Measurements from ENCODE around the gene BACE2. TPM values are rescaled to one million over a fixed set of nuclear protein-coding genes. Genes with fewer than 3 reads are reported as not detected.
A peak's percentile ranks its signal among the peaks of the same experiment; 100 is the strongest.

Gene BACE2
- total RNA-seq, 1 donor from 2014 or later = 16.8 TPM

- Mint-ChIP-seq H3K4me3 (ENCODE audit: unreplicated experiment) (no peak overlapping the region), H3K4me1 (ENCODE audit: low read depth, unreplicated experiment) (no peaks in the 10 kb centered on the region), H3K27me3 (ENCODE audit: low read depth, unreplicated experiment) (no peaks in the 10 kb centered on the region), H3K9me3 (ENCODE audit: unreplicated experiment) (peaks cover 4% of the 10 kb centered on the region), H3K36me3 (ENCODE audit: low read depth, unreplicated experiment) (peaks cover 7% of the 10 kb centered on the region), H3K27ac (ENCODE audit: unreplicated experiment) (no peak overlapping the region)
- peaks cover 3% of the 10 kb centered on the region for H3K36me3 ChIP-seq (ENCODE audit: insufficient read depth, low read length)
- H3K79me2 ChIP-seq (ENCODE audit: insufficient read depth, low read length) = no peaks in the 10 kb centered on the region
- H3K27ac ChIP-seq (ENCODE audit: low read depth, low read length) = no peak overlapping the region
- no peak overlapping the region for H3K9ac ChIP-seq (ENCODE audit: low read length)
- no peaks in the 10 kb centered on the region for H4K20me1 ChIP-seq (ENCODE audit: insufficient read depth, low read length)
- DNase-seq (ENCODE audit: low read depth) (no peak), FAIRE-seq (no peak)
- H3K4me3 ChIP-seq (ENCODE audit: insufficient read depth, low read depth, low read length) = no peak overlapping the region
- no peaks in the 10 kb centered on the region for H3K9me3 ChIP-seq (ENCODE audit: insufficient read depth, low read depth, low read length)
- no peaks in the 10 kb centered on the region for H3K27me3 ChIP-seq (ENCODE audit: insufficient read depth, low read length)
- no peaks in the 10 kb centered on the region for H3K4me1 ChIP-seq (ENCODE audit: insufficient read depth, low read length)
- TF ChIP-seq EZH2 (IDR thresholded peaks at IDR 0.05; ENCODE audit: insufficient read depth, low read length) = no peak
- no peak for TF ChIP-seq CTCF (IDR thresholded peaks at IDR 0.05; ENCODE audit: insufficient read depth, low read depth, low read length)
- no peak overlapping the region for H3K4me2 ChIP-seq (ENCODE audit: low read length)
- H2AFZ ChIP-seq (ENCODE audit: low read depth, low read length) = no peak overlapping the region
Measured at GRCh38 chr21:41269535-41269934, 101.6 kb downstream of the BACE2 start.

GRCh38 chr21:41277196-41277595 lies 109.2 kb downstream of the BACE2 start:
- Mint-ChIP-seq H3K4me1 (ENCODE audit: low read depth, unreplicated experiment) (no peaks in the 10 kb centered on the region), H3K27me3 (ENCODE audit: low read depth, unreplicated experiment) (peaks cover 7% of the 10 kb centered on the region), H3K27ac (ENCODE audit: unreplicated experiment) (no peak overlapping the region), H3K4me3 (ENCODE audit: unreplicated experiment) (no peak overlapping the region), H3K9me3 (ENCODE audit: unreplicated experiment) (peaks cover 6% of the 10 kb centered on the region), H3K36me3 (ENCODE audit: low read depth, unreplicated experiment) (peaks cover 7% of the 10 kb centered on the region)
- no peak overlapping the region for H3K4me3 ChIP-seq (ENCODE audit: insufficient read depth, low read depth, low read length)
- FAIRE-seq (no peak), DNase-seq (ENCODE audit: low read depth) (no peak)
- no peaks in the 10 kb centered on the region for H3K27me3 ChIP-seq (ENCODE audit: insufficient read depth, low read length)
- TF ChIP-seq CTCF (IDR thresholded peaks at IDR 0.05; ENCODE audit: insufficient read depth, low read depth, low read length) (no peak), EZH2 (IDR thresholded peaks at IDR 0.05; ENCODE audit: insufficient read depth, low read length) (no peak)
- no peaks in the 10 kb centered on the region for H4K20me1 ChIP-seq (ENCODE audit: insufficient read depth, low read length)
- no peak overlapping the region for H3K9ac ChIP-seq (ENCODE audit: low read length)
- H3K9me3 ChIP-seq (ENCODE audit: insufficient read depth, low read depth, low read length) = no peaks in the 10 kb centered on the region
- no peaks in the 10 kb centered on the region for H3K4me1 ChIP-seq (ENCODE audit: insufficient read depth, low read length)
- H3K4me2 ChIP-seq (ENCODE audit: low read length) = no peak overlapping the region
- peaks cover 3% of the 10 kb centered on the region for H3K36me3 ChIP-seq (ENCODE audit: insufficient read depth, low read length)
- no peak overlapping the region for H3K27ac ChIP-seq (ENCODE audit: low read depth, low read length)
- no peaks in the 10 kb centered on the region for H3K79me2 ChIP-seq (ENCODE audit: insufficient read depth, low read length)
- H2AFZ ChIP-seq (ENCODE audit: low read depth, low read length) = no peak overlapping the region

GRCh38 chr21:41277846-41278245 lies 109.9 kb downstream of the BACE2 start:
- no peak overlapping the region for H3K4me2 ChIP-seq (ENCODE audit: low read length)
- no peak overlapping the region for H3K27ac ChIP-seq (ENCODE audit: low read depth, low read length)
- DNase-seq (ENCODE audit: low read depth) = peak; percentile 22
- H3K36me3 Mint-ChIP-seq (ENCODE audit: low read depth, unreplicated experiment) = peaks cover 4% of the 10 kb centered on the region
- no peak for TF ChIP-seq EZH2 (IDR thresholded peaks at IDR 0.05; ENCODE audit: insufficient read depth, low read length)
- TF ChIP-seq CTCF (IDR thresholded peaks at IDR 0.05; ENCODE audit: insufficient read depth, low read depth, low read length) = no peak
- no peak overlapping the region for H3K27ac Mint-ChIP-seq (ENCODE audit: unreplicated experiment)
- peaks cover 5% of the 10 kb centered on the region for H3K27me3 ChIP-seq (ENCODE audit: insufficient read depth, low read length)
- peaks cover 8% of the 10 kb centered on the region for H3K27me3 Mint-ChIP-seq (ENCODE audit: low read depth, unreplicated experiment)
- H2AFZ ChIP-seq (ENCODE audit: low read depth, low read length) = no peak overlapping the region
- FAIRE-seq = no peak
- peaks cover 3% of the 10 kb centered on the region for H3K36me3 ChIP-seq (ENCODE audit: insufficient read depth, low read length)
- H3K4me3 ChIP-seq (ENCODE audit: insufficient read depth, low read depth, low read length) = no peak overlapping the region
- H3K9ac ChIP-seq (ENCODE audit: low read length) = no peak overlapping the region
- no peaks in the 10 kb centered on the region for H3K79me2 ChIP-seq (ENCODE audit: insufficient read depth, low read length)
- no peaks in the 10 kb centered on the region for H3K4me1 ChIP-seq (ENCODE audit: insufficient read depth, low read length)
- no peaks in the 10 kb centered on the region for H3K9me3 ChIP-seq (ENCODE audit: insufficient read depth, low read depth, low read length)
- H3K4me1 Mint-ChIP-seq (ENCODE audit: low read depth, unreplicated experiment) = no peaks in the 10 kb centered on the region
- H3K4me3 Mint-ChIP-seq (ENCODE audit: unreplicated experiment) = no peak overlapping the region
- H3K9me3 Mint-ChIP-seq (ENCODE audit: unreplicated experiment) = peaks cover 3% of the 10 kb centered on the region
- no peaks in the 10 kb centered on the region for H4K20me1 ChIP-seq (ENCODE audit: insufficient read depth, low read length)
